Central memory CD8-positive, alpha-beta T cell (primary cell): Measurements from ENCODE around the gene PDLIM4.

Experiments
- ATAC-seq: fragments of 150-1000 bp; cut with Tn5 transposase; replicated peaks from 2 replicates; pipeline ENCODE4 v1.10.0; 2022; ENCODE audit warnings: mild to moderate bottlenecking, moderate FRiP score, moderate number of reproducible peaks; ENCODE audit not compliant: poor library complexity, severe bottlenecking; ENCODE audit errors: extremely low read depth
- DNase-seq, 2 donors: peaks; one replicate each; pipeline ENCODE4 v3.0.0; 2021; ENCODE audit warnings: low spot score in 2 of 2
- H3K27ac Mint-ChIP-seq: one replicate; pipeline ENCODE4 v1.8.0; 2022; ENCODE audit warnings: low read depth, mild to moderate bottlenecking, moderate library complexity, mixed read lengths
- H3K27me3 Mint-ChIP-seq: one replicate; pipeline ENCODE4 v1.8.0; 2022; ENCODE audit warnings: mixed read lengths
- H3K36me3 Mint-ChIP-seq: one replicate; pipeline ENCODE4 v1.8.0; 2022; ENCODE audit warnings: mild to moderate bottlenecking, moderate library complexity, mixed read lengths; ENCODE audit not compliant: insufficient read depth
- H3K4me1 Mint-ChIP-seq: one replicate; pipeline ENCODE4 v1.8.0; 2022; ENCODE audit warnings: mixed read lengths
- H3K4me3 Mint-ChIP-seq: one replicate; pipeline ENCODE4 v1.8.0; 2022; ENCODE audit warnings: mild to moderate bottlenecking, moderate library complexity, mixed read lengths
- H3K9me3 Mint-ChIP-seq: one replicate; pipeline ENCODE4 v1.8.0; 2022; ENCODE audit warnings: mixed read lengths

The PDLIM4 gene

DNA sequence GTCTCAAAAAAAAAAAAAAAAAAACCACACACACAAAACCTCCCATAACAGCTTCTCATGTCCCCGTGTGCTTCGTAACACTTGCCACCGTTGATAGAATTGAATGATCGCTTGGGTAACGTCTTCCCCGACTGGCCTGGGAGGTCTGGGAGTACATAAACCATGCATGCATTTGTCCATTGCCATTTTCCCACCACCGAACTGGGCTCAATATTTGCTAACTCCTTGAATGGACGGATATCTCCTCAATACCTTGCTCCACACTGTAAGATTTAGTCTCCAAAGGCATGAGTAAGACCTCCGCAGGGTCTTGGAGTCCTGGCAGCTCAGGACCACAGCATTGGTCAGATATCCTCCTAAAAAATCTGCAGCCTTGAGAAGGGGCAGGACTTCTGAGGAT, 26.6 kb upstream of the PDLIM4 start:
- peaks cover 7% of the 10 kb centered on the region for H3K4me1 Mint-ChIP-seq
- no peaks in the 10 kb centered on the region for H3K9me3 Mint-ChIP-seq
- ATAC-seq (no peak), DNase-seq (no peak)
- peaks cover 2% of the 10 kb centered on the region for H3K36me3 Mint-ChIP-seq
- no peak overlapping the region for H3K4me3 Mint-ChIP-seq
- H3K27ac Mint-ChIP-seq = no peak overlapping the region
- peaks cover 30% of the 10 kb centered on the region for H3K27me3 Mint-ChIP-seq

DNA sequence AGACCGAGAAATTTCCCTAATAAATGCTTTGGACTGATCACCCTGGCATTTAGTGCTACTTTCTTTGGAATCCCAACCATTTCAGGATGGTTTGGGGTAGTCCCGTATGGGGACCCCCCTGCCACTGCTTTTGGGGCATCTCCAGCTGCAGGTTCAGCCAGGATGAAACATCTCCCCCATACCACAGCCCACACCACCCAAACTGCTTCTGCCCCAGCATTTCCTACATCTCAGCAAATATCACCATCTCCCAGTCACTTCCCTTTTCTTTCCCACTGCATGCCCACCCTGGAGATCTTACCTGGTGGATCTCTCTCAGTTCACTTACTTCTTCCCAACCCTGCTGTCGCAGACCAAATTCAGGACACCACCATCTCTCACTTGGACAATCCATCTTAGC, 25.0 kb upstream of the PDLIM4 start:
- H3K27ac Mint-ChIP-seq = no peak overlapping the region
- no peaks in the 10 kb centered on the region for H3K9me3 Mint-ChIP-seq
- ATAC-seq (no peak), DNase-seq (no peak)
- H3K4me1 Mint-ChIP-seq = peaks cover 7% of the 10 kb centered on the region
- peaks cover 2% of the 10 kb centered on the region for H3K36me3 Mint-ChIP-seq
- H3K4me3 Mint-ChIP-seq = no peak overlapping the region
- H3K27me3 Mint-ChIP-seq = peaks cover 30% of the 10 kb centered on the region

- Mint-ChIP-seq H3K4me1 (peaks cover 7% of the 10 kb centered on the region), H3K27me3 (peaks cover 30% of the 10 kb centered on the region), H3K4me3 (no peak overlapping the region), H3K27ac (no peak overlapping the region), H3K9me3 (no peaks in the 10 kb centered on the region), H3K36me3 (peaks cover 2% of the 10 kb centered on the region)
- DNase-seq (no peak), ATAC-seq (no peak)
These were observed 24.4 kb upstream of the PDLIM4 start for GRCh38 chr5:132233081-132233480.

GRCh38 chr5:132233811-132234683, 23.4 kb upstream of the PDLIM4 start:
- peaks cover 24% of the 10 kb centered on the region for H3K27me3 Mint-ChIP-seq
- H3K9me3 Mint-ChIP-seq = no peaks in the 10 kb centered on the region
- DNase-seq = no peak
- no peak for ATAC-seq
- peaks cover 5% of the 10 kb centered on the region for H3K4me1 Mint-ChIP-seq
- H3K4me3 Mint-ChIP-seq = no peak overlapping the region
- H3K27ac Mint-ChIP-seq = no peak overlapping the region
- peaks cover 2% of the 10 kb centered on the region for H3K36me3 Mint-ChIP-seq

GRCh38 chr5:132234684-132235062, 22.8 kb upstream of the PDLIM4 start:
- no peak overlapping the region for H3K27ac Mint-ChIP-seq
- no peaks in the 10 kb centered on the region for H3K4me1 Mint-ChIP-seq
- DNase-seq (no peak), ATAC-seq (no peak)
- H3K4me3 Mint-ChIP-seq = no peak overlapping the region
- H3K27me3 Mint-ChIP-seq = peaks cover 18% of the 10 kb centered on the region
- no peaks in the 10 kb centered on the region for H3K9me3 Mint-ChIP-seq
- no peaks in the 10 kb centered on the region for H3K36me3 Mint-ChIP-seq

GRCh38 chr5:132235340-132235739, 22.2 kb upstream of the PDLIM4 start:
- Mint-ChIP-seq H3K36me3 (no peaks in the 10 kb centered on the region), H3K27me3 (peaks cover 12% of the 10 kb centered on the region), H3K4me3 (no peak overlapping the region), H3K27ac (no peak overlapping the region), H3K9me3 (no peaks in the 10 kb centered on the region), H3K4me1 (no peaks in the 10 kb centered on the region)
- DNase-seq (no peak), ATAC-seq (no peak)

- no peak for DNase-seq
- ATAC-seq = no peak
These were observed 20.4 kb upstream of the PDLIM4 start for GRCh38 chr5:132237141-132237540.

GRCh38 chr5:132237670-132238069, 19.8 kb upstream of the PDLIM4 start:
- H3K27me3 Mint-ChIP-seq = peaks cover 12% of the 10 kb centered on the region
- no peaks in the 10 kb centered on the region for H3K4me1 Mint-ChIP-seq
- DNase-seq (no peak), ATAC-seq (no peak)
- H3K9me3 Mint-ChIP-seq = no peaks in the 10 kb centered on the region
- H3K36me3 Mint-ChIP-seq = no peaks in the 10 kb centered on the region
- H3K4me3 Mint-ChIP-seq = no peak overlapping the region
- peak overlapping the region; percentile 20 for H3K27ac Mint-ChIP-seq

More at GRCh38 chr5:132237141-132237540, 20.4 kb upstream of the PDLIM4 start:
- Mint-ChIP-seq H3K36me3 (no peaks in the 10 kb centered on the region), H3K27me3 (peaks cover 12% of the 10 kb centered on the region), H3K9me3 (no peaks in the 10 kb centered on the region), H3K4me1 (no peaks in the 10 kb centered on the region), H3K4me3 (no peak overlapping the region), H3K27ac (peak overlapping the region; percentile 20)

GRCh38 chr5:132238169-132238744, 19.2 kb upstream of the PDLIM4 start:
- ATAC-seq (peak; percentile 56), DNase-seq (peak; percentile 56 to 63)
- H3K9me3 Mint-ChIP-seq = no peaks in the 10 kb centered on the region
- H3K27me3 Mint-ChIP-seq = peaks cover 13% of the 10 kb centered on the region
- no peaks in the 10 kb centered on the region for H3K36me3 Mint-ChIP-seq
- H3K27ac Mint-ChIP-seq = no peak overlapping the region
- no peaks in the 10 kb centered on the region for H3K4me1 Mint-ChIP-seq
- no peak overlapping the region for H3K4me3 Mint-ChIP-seq

GRCh38 chr5:132238901-132239500, 18.5 kb upstream of the PDLIM4 start:
- Mint-ChIP-seq H3K27me3 (peaks cover 21% of the 10 kb centered on the region), H3K4me3 (no peak overlapping the region), H3K27ac (no peak overlapping the region), H3K4me1 (no peaks in the 10 kb centered on the region), H3K36me3 (no peaks in the 10 kb centered on the region), H3K9me3 (no peaks in the 10 kb centered on the region)
- ATAC-seq (no peak), DNase-seq (no peak)

DNA sequence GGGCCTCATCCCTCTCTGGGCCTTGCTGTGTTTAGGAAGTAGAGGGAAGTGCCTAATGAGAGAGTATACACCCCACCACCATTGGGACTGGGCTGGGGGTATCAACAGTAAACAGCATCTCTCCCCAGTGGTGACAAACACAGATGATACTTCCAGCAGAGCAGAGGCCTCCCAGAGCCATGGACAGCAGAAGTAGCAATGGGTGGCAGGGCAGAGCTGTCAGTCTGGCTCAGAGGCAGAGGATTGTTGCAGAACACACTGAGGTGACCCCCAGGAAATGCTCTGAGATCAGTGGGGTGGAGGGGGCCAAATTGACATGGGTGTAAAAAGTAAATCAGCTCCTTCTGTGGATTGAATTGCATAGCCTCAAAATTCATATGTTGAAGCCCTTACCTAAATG, 17.7 kb upstream of the PDLIM4 start:
- ATAC-seq (no peak), DNase-seq (no peak)
- Mint-ChIP-seq H3K4me1 (no peaks in the 10 kb centered on the region), H3K4me3 (no peak overlapping the region), H3K36me3 (no peaks in the 10 kb centered on the region), H3K27ac (no peak overlapping the region), H3K9me3 (peaks cover under 1% of the 10 kb centered on the region), H3K27me3 (peaks cover 28% of the 10 kb centered on the region)

- DNase-seq (no peak), ATAC-seq (no peak)
- H3K4me1 Mint-ChIP-seq = no peaks in the 10 kb centered on the region
- peaks cover 14% of the 10 kb centered on the region for H3K9me3 Mint-ChIP-seq
- H3K27me3 Mint-ChIP-seq = peaks cover 42% of the 10 kb centered on the region
- no peak overlapping the region for H3K4me3 Mint-ChIP-seq
- H3K36me3 Mint-ChIP-seq = no peaks in the 10 kb centered on the region
- no peak overlapping the region for H3K27ac Mint-ChIP-seq
These were observed 14.0 kb upstream of the PDLIM4 start for GRCh38 chr5:132243366-132243977.
